ENCODE data around the gene ANKK1.

Gene ANKK1

GRCh38 chr11:113408206-113408605 lies 20.6 kb downstream of the ANKK1 start:
- DNase-seq (ENCODE audit: low read depth in 2 of 3, low spot score in 1 of 3) = no peak

- no peak for DNase-seq (ENCODE audit: low read depth in 2 of 3, low spot score in 1 of 3)
These were observed 21.3 kb downstream of the ANKK1 start for GRCh38 chr11:113408887-113409286.

GRCh38 chr11:113409526-113409925 lies 21.9 kb downstream of the ANKK1 start:
- no peak for DNase-seq (ENCODE audit: low read depth in 2 of 3, low spot score in 1 of 3)

GRCh38 chr11:113410414-113411135 lies 23.0 kb downstream of the ANKK1 start:
- no peak for DNase-seq (ENCODE audit: low read depth in 2 of 3, low spot score in 1 of 3)

- no peak for DNase-seq (ENCODE audit: low read depth in 2 of 3, low spot score in 1 of 3)
These were observed 24.0 kb downstream of the ANKK1 start for GRCh38 chr11:113411536-113411935.

GRCh38 chr11:113412675-113413074 lies 25.1 kb downstream of the ANKK1 start:
- no peak for DNase-seq (ENCODE audit: low read depth in 2 of 3, low spot score in 1 of 3)

GRCh38 chr11:113415343-113415742 lies 27.8 kb downstream of the ANKK1 start:
- no peak for DNase-seq (ENCODE audit: low read depth in 2 of 3, low spot score in 1 of 3)

GRCh38 chr11:113417428-113417827 lies 29.8 kb downstream of the ANKK1 start:
- no peak for DNase-seq (ENCODE audit: low read depth in 2 of 3, low spot score in 1 of 3)

- DNase-seq (ENCODE audit: low read depth in 2 of 3, low spot score in 1 of 3) = no peak
These were observed 31.9 kb downstream of the ANKK1 start for GRCh38 chr11:113419454-113420003.

- no peak for DNase-seq (ENCODE audit: low read depth in 2 of 3, low spot score in 1 of 3)
These were observed 33.2 kb downstream of the ANKK1 start for GRCh38 chr11:113420808-113421207.

GRCh38 chr11:113426686-113427085 lies 39.1 kb downstream of the ANKK1 start:
- DNase-seq (ENCODE audit: low read depth in 2 of 3, low spot score in 1 of 3) = no peak

- DNase-seq (ENCODE audit: low read depth in 2 of 3, low spot score in 1 of 3) = no peak
These were observed 44.2 kb downstream of the ANKK1 start for GRCh38 chr11:113431746-113432145.

GRCh38 chr11:113435190-113435968 lies 47.8 kb downstream of the ANKK1 start:
- DNase-seq (ENCODE audit: low read depth in 2 of 3, low spot score in 1 of 3) = no peak

GRCh38 chr11:113436672-113437252 lies 49.2 kb downstream of the ANKK1 start:
- no peak for DNase-seq (ENCODE audit: low read depth in 2 of 3, low spot score in 1 of 3)

GRCh38 chr11:113440816-113441215 lies 53.2 kb downstream of the ANKK1 start:
- no peak for DNase-seq (ENCODE audit: low read depth in 2 of 3, low spot score in 1 of 3)

GRCh38 chr11:113444502-113445123 lies 57.0 kb downstream of the ANKK1 start:
- no peak for DNase-seq (ENCODE audit: low read depth in 2 of 3, low spot score in 1 of 3)

- no peak for DNase-seq (ENCODE audit: low read depth in 2 of 3, low spot score in 1 of 3)
These were observed 58.5 kb downstream of the ANKK1 start for GRCh38 chr11:113446112-113446511.

- no peak for DNase-seq (ENCODE audit: low read depth in 2 of 3, low spot score in 1 of 3)
These were observed 59.4 kb downstream of the ANKK1 start for GRCh38 chr11:113446938-113447337.

GRCh38 chr11:113447621-113448315 lies 60.2 kb downstream of the ANKK1 start:
- no peak for DNase-seq (ENCODE audit: low read depth in 2 of 3, low spot score in 1 of 3)

- no peak for DNase-seq (ENCODE audit: low read depth in 2 of 3, low spot score in 1 of 3)
These were observed 60.7 kb downstream of the ANKK1 start for GRCh38 chr11:113448316-113448677.

GRCh38 chr11:113449743-113450142 lies 62.2 kb downstream of the ANKK1 start:
- DNase-seq (ENCODE audit: low read depth in 2 of 3, low spot score in 1 of 3) = no peak

Data from stimulated activated CD4-positive, alpha-beta T cell treated with anti-CD3 and anti-CD28 coated beads, Interleukin-12 subunit alpha, Interleukin-12 subunit beta, amount 100 ng/mL, for 48 hours (primary cell).